Gastroesophageal sphincter (tissue), 4 donors: ENCODE data around the gene KRT6A. TPM values are rescaled to one million over a fixed set of nuclear protein-coding genes. Genes with fewer than 3 reads are reported as not detected.

Experiments
- ATAC-seq: fragments of 150-250 bp; one replicate; pipeline ENCODE4 v1.9.1; 2016; ENCODE audit warnings: mild to moderate bottlenecking, moderate library complexity
- H3K27ac ChIP-seq, 4 donors: fragments of 200-600 bp; sonication (generic) in 3 of 4; 1 replicate in 3 of 4; 2 replicates in 1 of 4; pipeline ENCODE4 v1.5.1; 2016 to 2019
- H3K27me3 ChIP-seq: fragments of 200-600 bp; sonication (generic); one replicate; pipeline ENCODE4 v1.5.1; 2019
- H3K36me3 ChIP-seq, 2 donors: fragments of 200-600 bp; sonication (generic); one replicate each; pipeline ENCODE4 v1.5.1; 2019; ENCODE audit warnings: control low read depth in 1 of 2
- H3K4me1 ChIP-seq, 3 donors: fragments of 200-600 bp; sonication (generic); 1 replicate in 2 of 3; 2 replicates in 1 of 3; pipeline ENCODE4 v1.5.1; 2016 to 2019; ENCODE audit warnings: control low read depth in 2 of 3
- H3K4me3 ChIP-seq, 2 donors: fragments of 200-600 bp; sonication (generic); one replicate each; pipeline ENCODE4 v1.5.1; 2019; ENCODE audit warnings: mild to moderate bottlenecking in 1 of 2, moderate library complexity in 1 of 2
- H3K9me3 ChIP-seq, 3 donors: fragments of 200-600 bp; sonication (generic); one replicate each; pipeline ENCODE4 v1.5.1; 2017 to 2019; ENCODE audit warnings: control low read depth in 2 of 3
- EP300 ChIP-seq: sonication (generic); formaldehyde crosslinking; IDR thresholded peaks from one replicate; pipeline ENCODE4 v1.6.1; 2017; ENCODE audit warnings: antibody characterized with exemption, mild to moderate bottlenecking
- POLR2A ChIP-seq, 2 donors: fragments of 450-650 bp; IDR thresholded peaks; one replicate each; pipeline ENCODE4 v1.6.1; 2017; ENCODE audit warnings: antibody characterized with exemption in 2 of 2, mild to moderate bottlenecking in 2 of 2, moderate library complexity in 1 of 2
- POLR2AphosphoS5 ChIP-seq: sonication (generic); formaldehyde crosslinking; IDR thresholded peaks from one replicate; pipeline ENCODE4 v1.6.1; 2017; ENCODE audit warnings: antibody characterized with exemption
- WGBS, 2 donors: methylation state at CpG; one replicate each; pipeline ENCODE4 v1.1.5; 2018; ENCODE audit warnings: low coverage in 1 of 2; 5-methylcytosine and 5-hydroxymethylcytosine counted together
- total RNA-seq, 4 donors: library from RNA; depleted of rRNA; stranded (reverse); fragments of >200 nt; gene quantifications; one replicate each; pipeline ENCODE4 v1.1.0, GENCODE V29; 2016
- TF ChIP-seq, protein P1 (sequence below), 4 experiments: fragments of 200-600 bp in 2 of 4; fragments of 450-650 bp in 2 of 4; sonication (generic) in 1 of 4; IDR thresholded peaks; one replicate each; pipeline ENCODE4 v1.5.1; 2017 to 2019; ENCODE audit warnings: antibody characterized with exemption in 4 of 4, mild to moderate bottlenecking in 2 of 4, moderate library complexity in 2 of 4

KRT6A gene
- total RNA-seq, 4 donors from 2014 or later = 2.7 to 713 (median 61.8) TPM

DNA sequence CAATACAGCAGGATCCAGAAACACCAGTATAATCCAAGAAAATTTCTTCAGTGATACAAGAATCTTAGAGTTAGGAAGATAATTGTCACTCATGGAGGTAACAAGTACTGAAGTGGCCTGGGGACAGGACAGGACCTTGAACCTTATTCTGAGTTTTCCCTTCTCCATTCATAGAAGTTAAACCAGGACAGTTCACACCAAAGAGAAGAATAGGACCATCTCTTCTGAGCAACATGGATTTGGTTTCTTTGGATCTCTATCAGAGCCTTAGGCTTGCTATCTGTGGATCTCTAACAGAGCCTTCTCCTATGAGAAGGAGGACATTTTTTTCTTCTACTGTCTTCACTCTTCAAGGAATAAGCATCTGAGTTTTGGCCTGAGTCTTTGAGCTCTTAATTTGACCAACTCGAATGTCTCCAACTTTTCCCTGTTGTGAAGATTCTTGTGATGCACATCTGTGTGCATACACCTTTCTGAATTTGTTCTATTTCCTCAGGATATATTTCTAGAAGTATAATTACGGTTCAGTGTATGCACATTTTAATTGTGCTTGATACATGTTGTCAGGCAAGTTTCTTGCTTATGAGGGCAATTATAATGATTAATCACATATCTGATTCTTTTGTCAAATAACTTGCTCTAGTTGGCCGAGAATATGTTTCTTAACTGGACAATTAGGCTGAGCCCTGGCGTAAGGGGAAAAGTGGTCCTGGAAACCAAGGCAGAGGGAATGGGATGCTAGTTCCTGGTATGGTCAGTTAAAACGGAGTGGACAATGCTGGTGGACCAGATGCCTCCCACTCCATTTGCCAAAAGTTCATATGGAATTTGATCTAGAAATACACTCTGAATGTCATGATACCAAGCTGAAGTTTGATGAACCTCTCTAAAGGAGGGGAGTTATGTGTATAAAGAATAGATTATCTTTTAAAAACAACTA is 6.6 kb downstream of the KRT6A start:
- no peak for TF ChIP-seq EP300
- no peak for TF ChIP-seq POLR2A (IDR thresholded peaks at IDR 0.05)
- TF ChIP-seq, protein P1, sequence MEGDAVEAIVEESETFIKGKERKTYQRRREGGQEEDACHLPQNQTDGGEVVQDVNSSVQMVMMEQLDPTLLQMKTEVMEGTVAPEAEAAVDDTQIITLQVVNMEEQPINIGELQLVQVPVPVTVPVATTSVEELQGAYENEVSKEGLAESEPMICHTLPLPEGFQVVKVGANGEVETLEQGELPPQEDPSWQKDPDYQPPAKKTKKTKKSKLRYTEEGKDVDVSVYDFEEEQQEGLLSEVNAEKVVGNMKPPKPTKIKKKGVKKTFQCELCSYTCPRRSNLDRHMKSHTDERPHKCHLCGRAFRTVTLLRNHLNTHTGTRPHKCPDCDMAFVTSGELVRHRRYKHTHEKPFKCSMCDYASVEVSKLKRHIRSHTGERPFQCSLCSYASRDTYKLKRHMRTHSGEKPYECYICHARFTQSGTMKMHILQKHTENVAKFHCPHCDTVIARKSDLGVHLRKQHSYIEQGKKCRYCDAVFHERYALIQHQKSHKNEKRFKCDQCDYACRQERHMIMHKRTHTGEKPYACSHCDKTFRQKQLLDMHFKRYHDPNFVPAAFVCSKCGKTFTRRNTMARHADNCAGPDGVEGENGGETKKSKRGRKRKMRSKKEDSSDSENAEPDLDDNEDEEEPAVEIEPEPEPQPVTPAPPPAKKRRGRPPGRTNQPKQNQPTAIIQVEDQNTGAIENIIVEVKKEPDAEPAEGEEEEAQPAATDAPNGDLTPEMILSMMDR (IDR thresholded peaks at IDR 0.05) = no peak
- TF ChIP-seq POLR2AphosphoS5 = no peak
- no peaks in the 10 kb centered on the region for H3K36me3 ChIP-seq
- ATAC-seq = no peak
- H3K9me3 ChIP-seq = peaks cover 0 to 12% (median 0%) of the 10 kb centered on the region in 3 donors
- peaks cover 7% of the 10 kb centered on the region for H3K27me3 ChIP-seq
- no peak overlapping the region for H3K27ac ChIP-seq
- H3K4me1 ChIP-seq = no peaks in the 10 kb centered on the region
- no peak overlapping the region for H3K4me3 ChIP-seq
- 85 to 93% methylated on average over 5 of the region's 5 CpGs for WGBS, 2 donors

DNA sequence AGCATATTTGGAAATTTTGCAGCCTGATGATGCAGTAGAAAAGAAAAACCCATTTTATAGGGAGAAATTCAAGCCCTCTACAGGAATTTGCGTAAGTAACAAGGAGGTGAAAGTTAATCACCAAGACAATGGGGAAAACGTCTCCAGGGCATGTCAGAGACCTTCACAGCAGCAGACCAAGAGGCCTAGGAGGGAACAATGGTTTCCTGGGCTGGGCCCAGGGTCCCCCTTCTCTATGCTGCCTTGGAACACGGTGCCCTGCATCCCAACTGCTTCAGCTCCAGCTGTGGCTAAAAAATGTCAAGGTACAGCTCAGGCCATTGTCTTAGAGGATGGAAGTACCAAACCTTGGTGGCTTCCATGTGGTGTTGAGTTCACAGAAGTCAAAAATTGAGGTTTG is 13.0 kb downstream of the KRT6A start:
- Histone ChIP-seq H3K4me3 (no peak overlapping the region), H3K36me3 (no peaks in the 10 kb centered on the region), H3K27ac (no peak overlapping the region), H3K9me3 (peaks cover 0 to 12% (median 0%) of the 10 kb centered on the region in 3 donors), H3K4me1 (no peaks in the 10 kb centered on the region), H3K27me3 (peaks cover 7% of the 10 kb centered on the region)
- no peak for ATAC-seq
- TF ChIP-seq EP300 (no peak), POLR2A (IDR thresholded peaks at IDR 0.05) (no peak), POLR2AphosphoS5 (no peak)
- TF ChIP-seq, protein P1 (IDR thresholded peaks at IDR 0.05) = no peak
- WGBS, 2 donors = 50 to 70% methylated on average over 2 to 3 of the region's 3 CpGs

DNA sequence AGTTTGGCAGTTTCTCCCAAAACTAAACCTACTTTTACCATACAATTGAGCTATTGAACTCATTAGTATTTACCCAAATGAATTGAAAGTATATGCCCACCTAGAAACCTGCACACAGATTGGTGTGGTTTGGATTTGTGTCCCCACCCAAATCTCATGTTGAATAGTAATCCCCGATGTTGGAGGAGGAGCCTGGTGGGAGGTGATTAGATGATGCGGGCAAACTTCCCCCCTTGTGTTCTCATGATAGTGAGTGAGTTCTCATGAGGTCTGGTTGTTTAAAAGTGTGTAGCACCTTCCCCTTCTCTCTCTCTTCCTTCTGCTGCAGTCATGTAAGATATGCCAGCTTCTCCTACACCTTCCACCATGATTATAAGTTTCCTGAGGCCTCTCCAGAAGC is 15.4 kb downstream of the KRT6A start:
- no peaks in the 10 kb centered on the region for H3K27me3 ChIP-seq
- no peak overlapping the region for H3K4me3 ChIP-seq
- no peak for TF ChIP-seq POLR2A (IDR thresholded peaks at IDR 0.05)
- no peak for TF ChIP-seq POLR2AphosphoS5
- TF ChIP-seq, protein P1 (IDR thresholded peaks at IDR 0.05) = no peak
- no peak for TF ChIP-seq EP300
- WGBS, 2 donors = 72 to 90% methylated on average over 2 of the region's 2 CpGs
- no peaks in the 10 kb centered on the region for H3K4me1 ChIP-seq
- ATAC-seq = no peak
- H3K27ac ChIP-seq = no peak overlapping the region
- no peaks in the 10 kb centered on the region for H3K36me3 ChIP-seq
- no peaks in the 10 kb centered on the region for H3K9me3 ChIP-seq

DNA sequence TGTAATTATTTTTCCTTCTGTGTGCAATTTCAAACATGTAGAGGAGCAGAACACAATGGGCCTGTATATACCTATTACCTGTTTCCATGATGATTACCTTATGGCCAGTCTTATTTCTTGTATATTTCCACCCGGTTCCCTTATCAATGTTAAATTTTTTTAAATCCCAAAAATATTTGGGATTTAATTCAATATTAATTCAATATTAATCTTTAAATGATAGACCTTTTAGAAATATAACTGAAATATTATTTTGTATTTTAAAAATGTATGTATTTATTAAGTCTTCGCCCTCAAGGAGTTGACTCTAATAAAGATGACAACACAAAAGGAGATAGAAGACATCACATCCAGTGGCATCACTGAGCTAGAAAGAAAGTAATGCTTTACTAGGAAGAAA is 18.8 kb downstream of the KRT6A start:
- WGBS, 2 donors = 83 to 97% methylated on average over 2 of the region's 2 CpGs
- Histone ChIP-seq H3K4me3 (no peak overlapping the region), H3K36me3 (no peaks in the 10 kb centered on the region), H3K27me3 (peaks cover 5% of the 10 kb centered on the region), H3K4me1 (no peaks in the 10 kb centered on the region), H3K27ac (no peak overlapping the region), H3K9me3 (no peaks in the 10 kb centered on the region)
- no peak for TF ChIP-seq POLR2A (IDR thresholded peaks at IDR 0.05)
- no peak for TF ChIP-seq EP300
- TF ChIP-seq POLR2AphosphoS5 = no peak
- TF ChIP-seq, protein P1 (IDR thresholded peaks at IDR 0.05) = no peak
- ATAC-seq = no peak

DNA sequence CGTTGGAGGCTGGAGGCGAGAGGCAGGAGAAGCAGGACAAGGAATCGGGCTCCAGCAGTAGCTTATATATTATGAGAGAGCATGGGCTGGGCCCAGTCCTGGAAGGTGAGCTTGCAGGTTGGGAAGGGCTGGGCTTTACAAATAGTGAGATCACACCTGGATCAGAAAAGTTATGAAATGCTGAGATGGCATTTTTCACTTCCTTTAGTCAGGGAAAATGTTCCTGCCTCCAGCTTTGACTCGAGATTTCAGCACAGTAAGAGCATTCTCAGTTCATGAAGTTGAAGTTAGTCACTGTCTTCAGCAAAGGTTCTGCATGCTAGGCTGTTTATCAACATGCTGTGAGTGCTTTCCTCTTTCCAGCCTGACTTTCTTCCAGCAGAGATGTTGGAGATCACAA is 19.3 kb downstream of the KRT6A start, which contains the start of gene KRT6C:
TSS of gene KRT6C (minus strand) at position 38 of the 400 bp plus-strand sequence. CDS start 68 bp downstream, outside the sequence.
- no peak for TF ChIP-seq EP300
- no peak for TF ChIP-seq POLR2AphosphoS5
- no peak for TF ChIP-seq POLR2A (IDR thresholded peaks at IDR 0.05)
- TF ChIP-seq, protein P1 (IDR thresholded peaks at IDR 0.05) = no peak
- H3K27ac ChIP-seq = no peak within 1 kb of the TSS
- H3K36me3 ChIP-seq = no peaks in the 10 kb centered on the region
- no peak within 1 kb of the TSS for H3K4me3 ChIP-seq
- ATAC-seq = no peak
- peaks cover 5% of the 10 kb centered on the region for H3K27me3 ChIP-seq
- WGBS, 2 donors = 60 to 68% methylated on average over 1 to 2 of the region's 4 CpGs
- no peaks in the 10 kb centered on the region for H3K4me1 ChIP-seq
- no peaks in the 10 kb centered on the region for H3K9me3 ChIP-seq
